MCF 10A (cell line): ENCODE results near the gene PCTP. TPM values are rescaled to one million over a fixed set of nuclear protein-coding genes. Genes with fewer than 3 reads are reported as not detected.

ENCODE experiments used
- total RNA-seq: library from RNA; stranded (reverse); gene quantifications from 2 replicates; pipeline ENCODE4 v1.2.3, GENCODE V29; 2022

Gene PCTP
- total RNA-seq, 1 experiment from 2014 or later, result 10.2 TPM

Other genes starting within 250 kb of the PCTP start
- gene SMIM36, start 239.6 kb upstream of the PCTP start, total RNA-seq, result not detected in 2 replicates
- gene TMEM100, start 28.2 kb upstream of the PCTP start, total RNA-seq, result 1.1 and 1.7 TPM in 2 replicates